GM19023 (cell line): ENCODE data around the gene MRPL32.
A peak's percentile ranks its signal among the peaks of the same experiment; 100 is the strongest.

Source experiments
- ATAC-seq: cut with Tn5 transposase; IDR thresholded peaks from one replicate; pipeline ENCODE4 v1.9.1; 2021; ENCODE audit warnings: mild to moderate bottlenecking, moderate library complexity; ENCODE audit not compliant: unreplicated experiment

MRPL32 gene

DNA sequence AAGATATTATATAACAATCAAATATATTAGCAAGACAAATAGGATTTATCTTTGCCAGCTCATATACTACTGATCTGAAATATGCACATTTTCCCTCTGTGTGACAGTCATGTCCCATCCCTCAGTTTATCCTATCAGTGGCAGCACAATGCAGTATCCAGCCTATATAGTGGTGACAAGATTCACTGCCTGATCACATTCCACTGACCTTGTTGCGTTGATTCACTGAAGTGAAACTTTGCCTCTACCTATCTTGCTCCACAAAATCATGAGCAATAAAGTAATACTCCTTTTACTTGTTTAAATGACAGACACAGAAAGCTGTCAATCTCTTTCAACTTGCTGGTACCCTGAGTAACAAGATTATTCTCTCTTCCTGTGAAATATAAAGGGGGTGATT lies 6.5 kb upstream of the MRPL32 start:
- ATAC-seq = no peak

- ATAC-seq = no peak
Observed at GRCh38 chr7:42926204-42926603, 6.0 kb upstream of the MRPL32 start.

GRCh38 chr7:42928754-42929153 lies 3.4 kb upstream of the MRPL32 start:
- no peak for ATAC-seq

DNA sequence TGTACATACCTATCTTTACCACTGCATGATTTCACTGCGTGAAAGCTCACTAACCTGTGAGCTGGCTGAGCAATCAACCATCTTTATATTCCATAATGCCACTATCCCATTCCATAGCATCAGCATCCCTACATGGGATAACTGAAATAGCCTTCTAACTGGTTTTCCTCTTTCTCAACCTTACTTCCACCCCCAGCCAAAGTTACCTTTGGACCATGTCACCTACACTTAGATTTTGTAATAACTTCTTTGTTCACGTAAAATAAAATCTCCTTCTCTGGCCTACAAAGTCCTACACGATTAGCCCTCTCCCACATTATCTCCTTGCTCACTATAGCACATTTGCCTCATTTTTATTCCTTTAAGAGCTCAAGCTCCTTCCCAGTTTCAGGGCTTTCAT lies 2.7 kb upstream of the MRPL32 start:
- ATAC-seq = no peak

DNA sequence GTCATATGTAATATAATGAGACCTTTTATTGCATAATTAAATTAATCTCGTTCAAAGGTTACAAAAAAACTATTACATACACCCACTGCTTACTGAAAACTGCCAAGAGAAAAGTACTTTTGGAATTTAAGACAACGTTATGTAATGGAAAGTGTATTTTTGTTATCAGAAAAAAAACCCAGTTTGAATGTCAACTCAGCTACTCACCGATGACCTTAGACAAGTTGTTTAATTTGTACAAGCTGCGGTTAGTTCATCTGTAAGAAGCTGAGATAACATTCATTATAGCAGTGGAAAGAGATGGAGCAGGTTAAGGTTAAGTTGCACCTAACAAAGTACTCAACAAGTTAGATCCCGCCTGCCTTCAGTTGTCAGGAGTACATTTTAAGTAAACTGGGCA lies 1.3 kb upstream of the MRPL32 start:
- ATAC-seq = no peak

DNA sequence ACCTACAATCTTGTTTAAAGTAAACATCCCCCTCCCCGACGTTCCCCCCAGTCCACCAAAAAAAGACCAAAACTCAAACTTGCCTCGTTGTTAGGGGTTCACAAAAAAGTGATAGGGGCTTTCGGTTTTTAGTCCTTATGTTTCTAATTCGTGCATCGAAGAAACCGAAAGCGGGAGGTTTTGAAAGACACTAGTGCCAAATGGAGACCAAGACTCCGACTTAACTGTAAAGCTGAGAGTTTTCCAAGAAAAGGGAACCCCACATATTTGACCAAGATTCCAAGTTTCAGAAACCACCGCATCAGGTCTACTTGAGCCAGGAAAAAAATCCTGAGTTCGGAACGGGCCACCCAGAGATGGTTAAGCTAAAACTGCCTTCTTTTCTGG lies 736 bp upstream of the MRPL32 start:
- no peak for ATAC-seq

GRCh38 chr7:42932811-42933591 lies 825 bp downstream of the MRPL32 start:
- ATAC-seq = no peak

DNA sequence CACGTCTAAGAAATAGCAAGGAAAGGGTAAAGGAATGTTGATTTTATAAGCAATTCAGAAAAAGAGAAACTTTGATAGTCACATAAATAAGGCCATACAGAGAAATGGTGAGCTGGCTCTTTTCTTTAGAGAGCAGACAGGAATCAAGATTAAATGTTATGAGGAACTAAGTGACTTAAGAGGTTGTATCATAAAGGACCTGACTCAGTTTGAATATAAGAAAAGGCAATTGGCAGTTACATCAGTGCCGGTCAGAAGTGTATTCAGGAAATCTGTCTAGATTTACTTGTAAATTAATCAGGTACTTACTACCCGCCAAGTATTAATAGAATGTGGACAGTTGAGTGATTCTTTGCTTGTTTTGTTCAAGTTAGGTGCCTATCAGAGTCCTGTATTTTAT lies 2.1 kb downstream of the MRPL32 start:
- no peak for ATAC-seq

- no peak for ATAC-seq
Observed at GRCh38 chr7:42935861-42936260, 3.7 kb downstream of the MRPL32 start.

DNA sequence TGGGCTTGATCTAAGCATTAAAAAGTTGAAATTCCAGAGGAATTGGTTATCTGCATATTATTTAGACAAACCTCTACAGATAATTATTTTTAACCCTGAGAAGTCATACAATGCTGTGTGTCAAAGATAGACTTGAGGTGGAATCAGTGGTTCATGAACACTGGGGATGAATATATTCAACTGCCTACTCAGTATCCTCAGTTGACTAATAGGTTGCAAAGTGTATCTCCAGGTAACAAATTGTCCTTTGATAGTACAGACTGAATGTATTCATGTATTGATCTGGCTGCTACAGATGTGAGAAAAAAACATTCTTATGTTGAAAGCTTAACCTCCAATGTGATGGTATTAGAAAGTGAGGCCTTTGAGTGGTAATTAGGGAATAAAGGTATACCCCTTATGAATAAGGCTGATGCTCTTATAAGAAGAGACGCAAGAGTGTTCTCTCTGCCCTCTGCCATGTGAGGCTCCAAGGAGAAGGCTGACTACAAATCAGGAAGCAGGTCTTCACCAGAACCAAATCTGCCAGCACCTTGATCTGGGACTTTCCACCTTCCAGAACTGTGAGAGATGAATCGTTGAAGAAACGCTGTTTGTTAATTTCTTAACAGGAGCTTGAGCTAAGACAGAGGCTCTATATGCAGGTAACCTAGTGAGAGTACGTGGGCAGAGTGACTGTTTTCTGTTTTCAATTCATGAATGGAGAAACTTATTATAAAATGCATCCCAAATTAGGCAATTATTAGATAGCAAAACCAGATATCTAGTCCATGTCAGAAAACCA lies 7.5 kb downstream of the MRPL32 start:
- no peak for ATAC-seq

GRCh38 chr7:42940985-42941847 lies 9.0 kb downstream of the MRPL32 start:
- peak; percentile 47 for ATAC-seq

DNA sequence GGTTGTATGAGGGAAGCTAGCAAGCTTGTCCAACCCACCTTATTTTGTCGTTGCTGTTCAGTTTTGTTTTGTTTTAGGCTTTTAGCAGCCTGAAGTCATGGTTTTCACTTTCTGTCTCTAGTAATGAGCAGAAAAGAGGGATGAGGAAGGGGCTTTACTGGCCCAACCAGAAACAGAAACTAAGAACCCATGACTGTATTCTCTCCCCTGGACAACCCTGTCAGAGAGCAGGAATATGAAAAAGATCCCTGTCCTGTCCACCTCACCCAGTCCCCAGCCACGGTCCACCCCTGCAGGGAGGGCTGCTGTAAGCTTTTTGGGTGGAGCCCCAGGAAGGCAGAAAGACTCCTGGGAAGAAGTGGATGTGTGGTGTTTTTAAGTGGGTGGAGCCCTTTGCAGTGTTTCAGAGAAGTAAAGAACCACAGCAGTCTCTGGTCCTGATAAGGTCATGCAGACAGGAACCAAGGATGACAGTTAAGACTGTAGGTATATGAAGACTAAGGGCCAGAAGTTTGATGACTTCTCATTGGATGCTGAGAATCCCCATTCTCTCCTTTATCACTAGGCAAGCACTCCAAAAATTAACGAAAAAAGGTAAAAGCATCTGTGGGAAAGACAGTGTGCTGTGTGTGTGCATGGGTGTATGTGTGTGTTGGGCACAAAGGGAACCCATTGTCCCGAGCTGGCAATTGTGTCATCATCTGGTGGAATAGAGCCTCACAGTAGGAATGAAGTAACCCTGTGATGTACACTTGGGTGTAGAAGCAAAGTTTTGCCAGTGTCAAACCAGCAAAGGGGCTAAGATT lies 13.8 kb downstream of the MRPL32 start:
- peak; percentile 61 for ATAC-seq

DNA sequence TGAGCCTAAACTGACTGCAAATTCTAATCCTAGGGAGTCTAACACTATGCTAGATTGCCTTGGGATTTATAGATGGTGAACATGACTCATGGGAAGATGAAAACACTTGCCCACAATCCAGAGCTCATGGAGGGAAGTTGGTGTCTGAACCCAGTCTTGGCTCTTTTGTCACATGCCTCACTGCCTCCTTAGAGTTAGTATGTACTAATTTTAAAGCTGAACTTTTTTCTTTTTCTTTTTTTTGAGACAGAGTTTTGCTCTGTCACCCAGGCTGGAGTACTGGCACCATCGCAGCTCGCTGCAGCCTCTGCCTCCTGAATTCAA lies 14.4 kb downstream of the MRPL32 start:
- ATAC-seq = no peak

GRCh38 chr7:42947521-42947920 lies 15.3 kb downstream of the MRPL32 start:
- ATAC-seq = no peak

DNA sequence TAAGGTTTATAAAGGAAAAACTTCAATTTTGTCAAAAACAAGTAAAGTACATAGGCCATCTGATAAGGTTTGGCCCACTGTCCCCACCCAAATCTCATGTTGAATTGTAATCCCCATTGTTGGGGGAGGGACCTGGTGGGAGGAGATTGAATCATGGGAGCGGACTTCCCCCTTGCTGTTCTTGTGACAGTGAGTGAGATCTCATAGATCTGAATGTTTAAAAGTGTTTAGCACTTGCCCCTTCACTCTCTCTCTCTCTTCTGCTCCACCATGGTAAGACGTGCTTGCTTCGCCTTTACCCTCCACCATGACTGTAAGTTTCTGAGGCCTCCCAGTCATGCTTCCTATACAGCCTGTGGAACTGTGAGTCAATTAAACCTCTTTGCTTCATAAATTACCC lies 18.2 kb downstream of the MRPL32 start:
- no peak for ATAC-seq

- ATAC-seq = no peak
Observed at GRCh38 chr7:42952328-42952727, 20.2 kb downstream of the MRPL32 start.

DNA sequence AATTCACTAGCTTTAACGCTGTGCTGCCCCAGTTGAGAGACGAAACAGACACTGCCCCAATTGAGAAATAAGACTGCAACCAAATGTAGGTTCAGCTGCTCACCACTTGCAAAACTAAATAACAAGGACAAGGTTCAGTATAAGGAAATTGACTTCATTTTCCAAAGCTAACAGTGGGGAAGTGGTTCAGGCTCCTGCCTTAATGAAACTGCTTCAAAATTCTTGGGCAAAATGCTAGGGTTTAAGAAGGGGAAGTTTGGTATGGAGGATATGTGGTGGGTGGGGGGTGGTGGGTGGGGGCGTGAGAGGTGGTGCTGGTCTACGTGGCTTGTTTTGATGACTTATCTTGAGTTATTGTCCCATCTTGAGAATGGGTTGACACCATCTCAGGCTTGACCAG lies 21.8 kb downstream of the MRPL32 start:
- ATAC-seq = no peak

GRCh38 chr7:42956062-42956461 lies 23.9 kb downstream of the MRPL32 start:
- no peak for ATAC-seq

- ATAC-seq = no peak
Observed at GRCh38 chr7:42959549-42959948, 27.4 kb downstream of the MRPL32 start.

DNA sequence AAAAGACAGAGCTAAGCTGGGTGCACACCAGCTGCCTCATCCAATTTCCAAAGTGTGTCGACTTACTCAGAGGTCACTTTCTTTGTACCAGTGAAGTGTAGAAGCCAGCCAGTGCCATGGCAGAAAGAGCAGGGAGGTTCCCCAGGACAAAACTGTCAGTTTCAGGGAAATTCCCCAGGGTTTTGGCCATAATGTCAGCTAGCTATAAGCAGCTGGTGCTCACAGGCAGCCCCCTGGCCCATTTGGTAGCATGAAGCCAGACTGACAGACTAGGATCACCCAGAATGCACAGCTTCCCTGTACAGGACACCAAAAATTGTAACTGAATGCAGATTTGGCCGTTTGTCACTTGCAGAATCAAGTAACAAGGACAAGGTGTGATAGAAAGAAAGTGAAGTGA lies 28.6 kb downstream of the MRPL32 start:
- no peak for ATAC-seq

GRCh38 chr7:42961170-42961569 lies 29.0 kb downstream of the MRPL32 start:
- no peak for ATAC-seq
